Measurements from ENCODE around the gene SURF4. TPM values are rescaled to one million over a fixed set of nuclear protein-coding genes. Genes with fewer than 3 reads are reported as not detected.

Gene SURF4
- total and polyA plus RNA-seq, 2 of the 13 experiments (the other 11 are each of a cell fraction or from before 2014, with no cell fraction given) = 220 to 265 TPM

GRCh38 chr9:133386338-133386737 is 10.5 kb upstream of the SURF4 start (continued):
- TF ChIP-seq ZNF513 (CRISPR knock-in tag; conservative IDR thresholded peaks at IDR 0.05) (no peak), ZNF3 (CRISPR knock-in tag; IDR thresholded peaks at IDR 0.05) (no peak), TCF7 (IDR thresholded peaks at IDR 0.05; ENCODE audit: low read depth) (no peak), KDM5B (CRISPR knock-in tag; IDR thresholded peaks at IDR 0.05; ENCODE audit: borderline replicate concordance) (no peak; the same call in none of the 2 replicates), CEBPB (IDR thresholded peaks at IDR 0.05; ENCODE audit: borderline replicate concordance, low read depth, low read length) (no peak), NFRKB (IDR thresholded peaks at IDR 0.05) (no peak), CHCHD3 (CRISPR knock-in tag; IDR thresholded peaks at IDR 0.05) (no peak), NFAT5 (CRISPR knock-in tag; IDR thresholded peaks at IDR 0.05) (no peak), MLLT10 (CRISPR knock-in tag; IDR thresholded peaks at IDR 0.05) (no peak), CBX1 (IDR thresholded peaks at IDR 0.05; ENCODE audit: low read depth) (no peak), ZNF180 (CRISPR knock-in tag; IDR thresholded peaks at IDR 0.05; ENCODE audit: borderline replicate concordance, low read depth) (no peak), ZNF605 (CRISPR knock-in tag; IDR thresholded peaks at IDR 0.05) (no peak), ZNF687 (CRISPR knock-in tag; IDR thresholded peaks at IDR 0.05) (peak; percentile 96), SIX1 (CRISPR knock-in tag; IDR thresholded peaks at IDR 0.05; ENCODE audit: borderline replicate concordance) (no peak), MXD4 (CRISPR knock-in tag; IDR thresholded peaks at IDR 0.05) (no peak), AGO1 (IDR thresholded peaks at IDR 0.05; ENCODE audit: low read depth, low read length, poor library complexity, severe bottlenecking) (no peak), ONECUT2 (CRISPR knock-in tag; IDR thresholded peaks at IDR 0.05) (no peak)
- TF ChIP-seq, protein P1, sequence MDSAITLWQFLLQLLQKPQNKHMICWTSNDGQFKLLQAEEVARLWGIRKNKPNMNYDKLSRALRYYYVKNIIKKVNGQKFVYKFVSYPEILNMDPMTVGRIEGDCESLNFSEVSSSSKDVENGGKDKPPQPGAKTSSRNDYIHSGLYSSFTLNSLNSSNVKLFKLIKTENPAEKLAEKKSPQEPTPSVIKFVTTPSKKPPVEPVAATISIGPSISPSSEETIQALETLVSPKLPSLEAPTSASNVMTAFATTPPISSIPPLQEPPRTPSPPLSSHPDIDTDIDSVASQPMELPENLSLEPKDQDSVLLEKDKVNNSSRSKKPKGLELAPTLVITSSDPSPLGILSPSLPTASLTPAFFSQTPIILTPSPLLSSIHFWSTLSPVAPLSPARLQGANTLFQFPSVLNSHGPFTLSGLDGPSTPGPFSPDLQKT (CRISPR knock-in tag; IDR thresholded peaks at IDR 0.05; ENCODE audit: borderline replicate concordance) = no peak
